Uterus (tissue), 2 donors: ENCODE results near the gene WIPF1.

Experiments used
- CTCF ChIP-seq, 4 experiments: fragments of 200-600 bp in 2 of 4; fragments of 450-650 bp in 2 of 4; sonication (generic) in 2 of 4; IDR thresholded peaks; one replicate each; pipeline ENCODE4 v1.5.1; 2016 to 2019; ENCODE audit warnings: antibody characterized with exemption in 4 of 4, mild to moderate bottlenecking in 2 of 4, moderate library complexity in 1 of 4
- POLR2A ChIP-seq, 2 donors: fragments of 450-650 bp; IDR thresholded peaks; one replicate each; pipeline ENCODE4 v1.6.1; 2016; ENCODE audit warnings: antibody characterized with exemption in 2 of 2, mild to moderate bottlenecking in 1 of 2, moderate library complexity in 1 of 2

- no peak for TF ChIP-seq CTCF (IDR thresholded peaks at IDR 0.05)
- TF ChIP-seq POLR2A (IDR thresholded peaks at IDR 0.05) = no peak
Observed at GRCh38 chr2:174566871-174567270, 30.7 kb downstream of the WIPF1 start.
